Body of pancreas (tissue), 4 donors: ENCODE results near the gene SYCE3.

ENCODE experiments used
- CTCF ChIP-seq, 7 experiments: fragments of 450-650 bp in 4 of 7; fragments of 200-600 bp in 3 of 7; sonication (generic) in 3 of 7; IDR thresholded peaks; one replicate each; pipeline ENCODE4 v1.5.1; 2016 to 2019; ENCODE audit warnings: antibody characterized with exemption in 7 of 7
- POLR2A ChIP-seq, 3 donors: fragments of 450-650 bp; IDR thresholded peaks; one replicate each; pipeline ENCODE4 v1.6.1; 2016; ENCODE audit warnings: antibody characterized with exemption in 3 of 3, mild to moderate bottlenecking in 2 of 3

DNA sequence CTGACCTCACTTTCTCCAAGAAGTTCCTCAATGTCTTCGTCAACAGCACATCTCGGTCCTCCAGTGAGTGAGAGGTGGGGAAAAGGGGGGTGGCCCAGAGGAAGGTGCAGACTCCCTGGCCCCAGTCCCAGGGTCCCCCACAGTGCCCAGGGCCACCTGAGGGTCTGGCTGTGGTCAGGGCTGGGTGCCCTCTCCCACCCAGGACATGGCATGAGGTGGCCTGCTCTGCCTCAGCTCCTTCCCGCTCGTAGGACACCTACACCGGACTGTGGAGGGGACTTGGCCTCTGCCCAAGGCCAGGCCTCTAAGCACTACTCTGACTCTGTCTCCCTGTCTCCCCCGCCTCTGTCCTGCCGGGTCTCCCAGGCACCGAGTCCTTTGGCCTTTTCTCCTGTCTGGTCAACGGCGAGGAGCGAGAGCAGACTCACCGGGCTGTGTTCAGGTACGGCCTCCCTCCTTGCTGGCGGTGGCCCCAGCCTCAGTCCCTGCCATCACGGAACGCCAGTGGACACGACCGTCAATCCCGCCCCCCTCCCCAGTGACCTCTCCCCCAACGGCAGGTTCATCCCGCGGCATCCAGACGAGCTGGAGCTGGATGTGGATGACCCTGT lies 42.4 kb upstream of the SYCE3 start:
- TF ChIP-seq CTCF (IDR thresholded peaks at IDR 0.05) (no peak), POLR2A (IDR thresholded peaks at IDR 0.05) (no peak)
